GM21528 (cell line): Measurements from ENCODE around the gene PRR7.
"Not testable (repeated sequence)": the region's sequence is repeated elsewhere in the genome, so short reads cannot be mapped to it uniquely, and the experiment has no call there.

Source experiments
- ATAC-seq: cut with Tn5 transposase; IDR thresholded peaks from one replicate; pipeline ENCODE4 v1.9.1; 2021; ENCODE audit warnings: mild to moderate bottlenecking, moderate library complexity; ENCODE audit not compliant: unreplicated experiment, low FRiP score

The PRR7 gene

GRCh38 chr5:177446200-177447065, at the start of gene PRR7:
PRR7 (plus strand) TSS chr5:177446814; CDS start chr5:177455068, 8,254 bp downstream.
- peak; percentile 47 for ATAC-seq

- ATAC-seq, result no peak
These were observed 48.7 kb upstream of the PRR7 start for GRCh38 chr5:177397875-177398390.

GRCh38 chr5:177399997-177400868, 46.4 kb upstream of the PRR7 start, which contains the start of gene PFN3:
PFN3 (minus strand) TSS chr5:177400661; CDS start chr5:177400576, 85 bp downstream.
- ATAC-seq, result no peak

- no peak for ATAC-seq
These were observed 44.2 kb upstream of the PRR7 start for GRCh38 chr5:177402271-177403043.

GRCh38 chr5:177403102-177403791, 43.4 kb upstream of the PRR7 start:
- peak; percentile 27 for ATAC-seq

GRCh38 chr5:177403792-177404640, 42.6 kb upstream of the PRR7 start:
- ATAC-seq, result peak; percentile 90

- ATAC-seq, result no peak
These were observed 41.9 kb upstream of the PRR7 start for GRCh38 chr5:177404641-177405179.

- ATAC-seq, result no peak
These were observed 41.3 kb upstream of the PRR7 start for GRCh38 chr5:177405312-177405711.

- no peak for ATAC-seq
These were observed 40.8 kb upstream of the PRR7 start for GRCh38 chr5:177405805-177406204.

GRCh38 chr5:177409043-177409801, 37.4 kb upstream of the PRR7 start, which contains the start of gene F12:
F12 (minus strand) TSS chr5:177409564; CDS start chr5:177409527, 37 bp downstream.
- no peak for ATAC-seq

- ATAC-seq, result no peak
These were observed 36.0 kb upstream of the PRR7 start for GRCh38 chr5:177410575-177410974.

GRCh38 chr5:177412603-177413233, 33.9 kb upstream of the PRR7 start:
- ATAC-seq, result peak; percentile 83

- ATAC-seq, result no peak
These were observed 32.1 kb upstream of the PRR7 start for GRCh38 chr5:177414481-177414880.

- ATAC-seq, result not testable (repeated sequence)
These were observed 29.5 kb upstream of the PRR7 start for GRCh38 chr5:177417081-177417480.

- no peak for ATAC-seq
These were observed 27.6 kb upstream of the PRR7 start for GRCh38 chr5:177419046-177419445.

GRCh38 chr5:177420472-177420871, 26.1 kb upstream of the PRR7 start:
- ATAC-seq, result not testable (repeated sequence)
